B cell (primary cell): ENCODE measurements around the gene NEGR1. TPM values are rescaled to one million over a fixed set of nuclear protein-coding genes. Genes with fewer than 3 reads are reported as not detected.

Experiments used
- ATAC-seq: fragments of 200-7000 bp; cut with Tn5 transposase; one replicate; pipeline ENCODE4 v1.10.0; 2021; ENCODE audit warnings: low read depth, mild to moderate bottlenecking, moderate number of reproducible peaks, moderate library complexity
- CTCF ChIA-PET: fragments of 350-600 bp; sonication (Branson Sonifier 250); formaldehyde crosslinking; loops from one replicate; lab custom pipeline; 2021; ENCODE audit warnings: antibody characterized with exemption, inconsistent platforms; lab: Charles Lee
- POLR2A ChIA-PET: fragments of 350-600 bp; sonication (Branson Sonifier 250); formaldehyde crosslinking; loops from one replicate; lab custom pipeline; 2021; ENCODE audit warnings: antibody characterized with exemption; lab: Charles Lee
- DNase-seq: peaks from one replicate; pipeline ENCODE4 v3.0.0; 2013
- H2AFZ ChIP-seq: 2 replicates; pipeline ENCODE4 v1.6.1; 2012; ENCODE audit warnings: mild to moderate bottlenecking, low read depth, low read length; ENCODE audit not compliant: insufficient read depth, poor library complexity, severe bottlenecking
- H3K27ac ChIP-seq, 2 donors: 1 replicate in 1 of 2; 2 replicates in 1 of 2; pipeline ENCODE4 v1.5.1; 2012 to 2013; ENCODE audit warnings: low read length in 2 of 2, mild to moderate bottlenecking in 2 of 2, moderate library complexity in 1 of 2
- H3K27me3 ChIP-seq, 4 experiments: fragments of 200-600 bp in 1 of 4; sonication (generic) in 1 of 4; replicated peaks in 1 of 4; 1 replicate in 2 of 4; 2 replicates in 2 of 4; pipeline versions ENCODE4 v1.6.1 to v1.7.0; 2013 to 2016; ENCODE audit warnings: low read length in 3 of 4, mild to moderate bottlenecking in 2 of 4, mixed read lengths in 1 of 4, moderate library complexity in 1 of 4; ENCODE audit not compliant: insufficient read depth in 4 of 4, control insufficient read depth in 3 of 4; ENCODE audit errors: control extremely low read depth in 1 of 4
- H3K36me3 ChIP-seq, 2 experiments: replicated peaks in 1 of 2; 1 replicate in 1 of 2; 2 replicates in 1 of 2; pipeline versions ENCODE4 v1.6.1 to v1.7.1; 2013; ENCODE audit warnings: low read length in 1 of 2; ENCODE audit not compliant: insufficient read depth in 2 of 2, control insufficient read depth in 1 of 2; ENCODE audit errors: control extremely low read depth in 1 of 2, extremely low read depth in 1 of 2
- H3K4me1 ChIP-seq, 2 donors: fragments of 200-600 bp in 1 of 2; sonication (generic) in 1 of 2; 1 replicate in 1 of 2; 2 replicates in 1 of 2; pipeline versions ENCODE4 v1.5.1 to v1.6.1; 2013 to 2017; ENCODE audit warnings: low read length in 2 of 2; ENCODE audit not compliant: control insufficient read depth in 2 of 2, insufficient read depth in 2 of 2
- H3K4me2 ChIP-seq: replicated peaks from 2 replicates; pipeline ENCODE3; 2012; ENCODE audit warnings: mild to moderate bottlenecking, low read depth, low read length; ENCODE audit not compliant: poor library complexity, severe bottlenecking
- H3K4me3 ChIP-seq, 5 experiments: fragments of 200-600 bp in 1 of 5; sonication (generic) in 1 of 5; 1 replicate in 3 of 5; 2 replicates in 2 of 5; pipeline versions ENCODE4 v1.5.1 to v1.7.0; 2011 to 2016; ENCODE audit warnings: low read length in 4 of 5, mild to moderate bottlenecking in 4 of 5, low read depth in 2 of 5, control low read depth in 1 of 5, moderate library complexity in 1 of 5; ENCODE audit not compliant: insufficient read depth in 1 of 5; ENCODE audit errors: control extremely low read depth in 1 of 5, extremely low read depth in 1 of 5
- H3K79me2 ChIP-seq: fragments of 200-600 bp; sonication (generic); one replicate; pipeline ENCODE4 v1.6.0; 2016; ENCODE audit warnings: low read length; ENCODE audit not compliant: control insufficient read depth, insufficient read depth
- H3K9ac ChIP-seq: fragments of 200-600 bp; sonication (generic); 2 replicates; pipeline ENCODE4 v1.6.1; 2017; ENCODE audit warnings: mild to moderate bottlenecking, low read length, moderate library complexity
- H3K9me3 ChIP-seq, 3 donors: one replicate each; pipeline versions ENCODE4 v1.6.1 to v1.7.1; 2013; ENCODE audit warnings: low read length in 2 of 3; ENCODE audit not compliant: control insufficient read depth in 2 of 3, insufficient read depth in 1 of 3; ENCODE audit errors: control extremely low read depth in 1 of 3
- H4K20me1 ChIP-seq: 2 replicates; pipeline ENCODE4 v1.6.0; 2012; ENCODE audit warnings: mild to moderate bottlenecking, low read length; ENCODE audit not compliant: insufficient read depth, control insufficient read depth, poor library complexity, severe bottlenecking
- H3K27ac Mint-ChIP-seq: one replicate; pipeline ENCODE4 v1.8.0; 2021; ENCODE audit warnings: mixed read lengths
- H3K27me3 Mint-ChIP-seq: one replicate; pipeline ENCODE4 v1.8.0; 2021; ENCODE audit warnings: mixed read lengths
- H3K4me1 Mint-ChIP-seq: one replicate; pipeline ENCODE4 v1.8.0; 2021; ENCODE audit warnings: mixed read lengths
- H3K4me3 Mint-ChIP-seq: one replicate; pipeline ENCODE4 v1.8.0; 2021; ENCODE audit warnings: mixed read lengths
- H3K9me3 Mint-ChIP-seq: one replicate; pipeline ENCODE4 v1.8.0; 2022; ENCODE audit warnings: mixed read lengths; ENCODE audit not compliant: insufficient read depth
- CTCF ChIP-seq: fragments of 200-600 bp; IDR thresholded peaks from one replicate; pipeline ENCODE4 v1.8.0; 2022; ENCODE audit warnings: antibody characterized with exemption, mild to moderate bottlenecking
- EZH2 ChIP-seq: IDR thresholded peaks from 2 replicates; pipeline ENCODE4 v1.6.1; 2012; ENCODE audit warnings: borderline replicate concordance, low read depth, mild to moderate bottlenecking, moderate library complexity, low read length; ENCODE audit not compliant: insufficient read depth, poor library complexity, severe bottlenecking
- WGBS: methylation state at CpG from one replicate; pipeline ENCODE4 v1.1.5; 2013; ENCODE audit warnings: missing lambda C conversion rate; ENCODE audit not compliant: insufficient coverage; 5-methylcytosine and 5-hydroxymethylcytosine counted together
- intact Hi-C: fragments of 100-400 bp; cut with micrococcal nuclease; formaldehyde crosslinking; loops from one replicate; pipeline ENCODE4 v1.10.0; 2022
- polyA plus RNA-seq: library from polyadenylated mRNA; depleted of rRNA; stranded (reverse); fragments of >200 nt; gene quantifications from 2 replicates; pipeline ENCODE4 v1.2.3, GENCODE V29; 2012
- total RNA-seq, 2 donors: library from RNA; stranded (reverse); fragments of 120-200 nt in 1 of 2; gene quantifications; 1 replicate in 1 of 2; 2 replicates in 1 of 2; pipeline versions ENCODE4 v1.2.3 to v1.2.4, GENCODE V29; 2013 to 2022

The NEGR1 gene
- total and polyA plus RNA-seq, 2 donors (not counting 1 experiment from before 2014, with no cell fraction given) = 0.01 TPM; not detected in 1

- H4K20me1 ChIP-seq = no peaks in the 10 kb centered on the region
- DNase-seq (no peak), ATAC-seq (no peak)
- WGBS = no CpG with 5 or more reads among the region's 3 CpGs
- H3K9me3 ChIP-seq = no peaks in the 10 kb centered on the region
- intact Hi-C loops = no loop called here
- no peak overlapping the region for H3K27ac ChIP-seq
- H3K4me1 ChIP-seq = no peaks in the 10 kb centered on the region
- Mint-ChIP-seq H3K9me3 (peaks cover 3% of the 10 kb centered on the region), H3K4me3 (no peak overlapping the region), H3K27me3 (no peaks in the 10 kb centered on the region), H3K4me1 (no peaks in the 10 kb centered on the region), H3K27ac (no peak overlapping the region)
- CTCF ChIA-PET = no interaction called here
- H3K4me3 ChIP-seq = no peak overlapping the region
- no peaks in the 10 kb centered on the region for H3K36me3 ChIP-seq
- H3K79me2 ChIP-seq = no peaks in the 10 kb centered on the region
- H2AFZ ChIP-seq = no peak overlapping the region
- TF ChIP-seq EZH2 (no peak), CTCF (no peak)
- H3K9ac ChIP-seq = no peak overlapping the region
- no peak overlapping the region for H3K4me2 ChIP-seq
- POLR2A ChIA-PET = no interaction called here
- no peaks in the 10 kb centered on the region for H3K27me3 ChIP-seq
These were observed 501.7 kb downstream of the NEGR1 start for GRCh38 chr1:71780681-71781080.

- DNase-seq (no peak), ATAC-seq (no peak)
- ChIA-PET POLR2A (no interaction called here), CTCF (no interaction called here)
- Histone ChIP-seq H3K27ac (no peak overlapping the region), H3K79me2 (no peaks in the 10 kb centered on the region), H3K4me3 (no peak overlapping the region), H3K9ac (no peak overlapping the region), H2AFZ (no peak overlapping the region), H3K36me3 (no peaks in the 10 kb centered on the region), H3K4me1 (no peaks in the 10 kb centered on the region), H3K4me2 (no peak overlapping the region), H3K9me3 (no peaks in the 10 kb centered on the region), H3K27me3 (no peaks in the 10 kb centered on the region), H4K20me1 (no peaks in the 10 kb centered on the region)
- no peaks in the 10 kb centered on the region for H3K4me1 Mint-ChIP-seq
- no CpG with 5 or more reads among the region's 1 CpG for WGBS
- peaks cover 3% of the 10 kb centered on the region for H3K9me3 Mint-ChIP-seq
- no peaks in the 10 kb centered on the region for H3K27me3 Mint-ChIP-seq
- intact Hi-C loops = no loop called here
- TF ChIP-seq EZH2 (no peak), CTCF (no peak)
- H3K27ac Mint-ChIP-seq = no peak overlapping the region
- H3K4me3 Mint-ChIP-seq = no peak overlapping the region
These were observed 503.4 kb downstream of the NEGR1 start for GRCh38 chr1:71778940-71779339.
